ENCODE results near the gene DNAH12. TPM values are rescaled to one million over a fixed set of nuclear protein-coding genes. Genes with fewer than 3 reads are reported as not detected.

DNAH12 gene
- total and polyA plus RNA-seq, 10 of the 15 experiments (the other 5 are each of a cell fraction or from before 2014, with no cell fraction given): under 0.01 to 0.35 (median 0.08) TPM

DNA sequence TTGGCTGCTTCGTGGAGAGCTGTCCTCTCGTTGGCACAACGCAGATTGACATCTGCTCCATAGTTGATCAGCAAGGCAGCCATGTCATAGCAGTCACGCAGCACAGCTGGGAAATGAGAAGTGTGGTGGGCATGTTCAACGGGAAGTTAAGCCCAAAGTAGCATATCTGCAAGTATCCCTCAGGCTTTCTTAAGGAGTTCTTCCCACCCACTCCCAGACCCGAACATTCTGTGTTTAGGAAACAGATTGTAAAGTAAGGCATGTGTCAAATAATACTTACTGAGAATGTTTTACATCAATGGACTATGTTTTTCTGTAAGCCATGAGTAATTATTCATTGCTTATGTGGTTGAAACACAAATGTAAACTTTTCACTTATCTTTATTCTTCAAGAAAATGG, 260.8 kb downstream of the DNAH12 start:
- ChIA-PET RAD21 (ENCODE audit: unreplicated experiment) (no interaction called here), SMC1A (ENCODE audit: uncharacterized antibody, unreplicated experiment) (interaction anchor here (0.9 kb wide), 1 partner anchor 10 kb away, joined by 4 read pairs; no protein-coding TSS in a partner anchor), POLR2A (no interaction called here), CTCF (no interaction called here)
- no peaks in the 10 kb centered on the region for H3K4me1 ChIP-seq (ENCODE audit: control insufficient read depth, insufficient read depth, low read length)
- H3K9me3 ChIP-seq (replicated peaks; ENCODE audit: control insufficient read depth, insufficient read depth, low read length): no peaks in the 10 kb centered on the region; the same call in 2 of the 3 replicates
- H3K27me3 ChIP-seq (replicated peaks in 1 of 2; ENCODE audit: control insufficient read depth in 2 of 2, insufficient read depth in 2 of 2, low read length in 1 of 2): no peaks in the 10 kb centered on the region
- in situ Hi-C loops (cut with MboI) (no loop called here), intact Hi-C loops (cut with micrococcal nuclease; ENCODE audit: unreplicated experiment) (no loop called here)
- no peak overlapping the region for H3K4me2 ChIP-seq (ENCODE audit: control insufficient read depth, insufficient read depth)
- DNase-seq (ENCODE audit: low read depth, low spot score) (no peak), ATAC-seq (no peak), FAIRE-seq (no peak)
- no peak overlapping the region for H3K4me3 ChIP-seq
- TF ChIP-seq ZZZ3 (IDR thresholded peaks at IDR 0.05; ENCODE audit: control insufficient read depth, insufficient read length, low read depth) (no peak), ZNF622 (IDR thresholded peaks at IDR 0.05) (no peak), EZH2 (IDR thresholded peaks at IDR 0.05; ENCODE audit: borderline replicate concordance, control insufficient read depth, low read depth, low read length) (no peak), TBL1XR1 (IDR thresholded peaks at IDR 0.05; ENCODE audit: low read depth, low read length) (no peak), SUZ12 (IDR thresholded peaks at IDR 0.05; ENCODE audit: unreplicated experiment) (no peak), KLF5 (IDR thresholded peaks at IDR 0.05; ENCODE audit: partially characterized antibody) (no peak)
- TF ChIP-seq, protein P1, sequence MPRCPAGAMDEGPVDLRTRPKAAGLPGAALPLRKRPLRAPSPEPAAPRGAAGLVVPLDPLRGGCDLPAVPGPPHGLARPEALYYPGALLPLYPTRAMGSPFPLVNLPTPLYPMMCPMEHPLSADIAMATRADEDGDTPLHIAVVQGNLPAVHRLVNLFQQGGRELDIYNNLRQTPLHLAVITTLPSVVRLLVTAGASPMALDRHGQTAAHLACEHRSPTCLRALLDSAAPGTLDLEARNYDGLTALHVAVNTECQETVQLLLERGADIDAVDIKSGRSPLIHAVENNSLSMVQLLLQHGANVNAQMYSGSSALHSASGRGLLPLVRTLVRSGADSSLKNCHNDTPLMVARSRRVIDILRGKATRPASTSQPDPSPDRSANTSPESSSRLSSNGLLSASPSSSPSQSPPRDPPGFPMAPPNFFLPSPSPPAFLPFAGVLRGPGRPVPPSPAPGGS (IDR thresholded peaks at IDR 0.05; ENCODE audit: borderline replicate concordance, insufficient read depth, low read depth, low read length, poor library complexity, severe bottlenecking): no peak
- TF ChIP-seq, protein P2, sequence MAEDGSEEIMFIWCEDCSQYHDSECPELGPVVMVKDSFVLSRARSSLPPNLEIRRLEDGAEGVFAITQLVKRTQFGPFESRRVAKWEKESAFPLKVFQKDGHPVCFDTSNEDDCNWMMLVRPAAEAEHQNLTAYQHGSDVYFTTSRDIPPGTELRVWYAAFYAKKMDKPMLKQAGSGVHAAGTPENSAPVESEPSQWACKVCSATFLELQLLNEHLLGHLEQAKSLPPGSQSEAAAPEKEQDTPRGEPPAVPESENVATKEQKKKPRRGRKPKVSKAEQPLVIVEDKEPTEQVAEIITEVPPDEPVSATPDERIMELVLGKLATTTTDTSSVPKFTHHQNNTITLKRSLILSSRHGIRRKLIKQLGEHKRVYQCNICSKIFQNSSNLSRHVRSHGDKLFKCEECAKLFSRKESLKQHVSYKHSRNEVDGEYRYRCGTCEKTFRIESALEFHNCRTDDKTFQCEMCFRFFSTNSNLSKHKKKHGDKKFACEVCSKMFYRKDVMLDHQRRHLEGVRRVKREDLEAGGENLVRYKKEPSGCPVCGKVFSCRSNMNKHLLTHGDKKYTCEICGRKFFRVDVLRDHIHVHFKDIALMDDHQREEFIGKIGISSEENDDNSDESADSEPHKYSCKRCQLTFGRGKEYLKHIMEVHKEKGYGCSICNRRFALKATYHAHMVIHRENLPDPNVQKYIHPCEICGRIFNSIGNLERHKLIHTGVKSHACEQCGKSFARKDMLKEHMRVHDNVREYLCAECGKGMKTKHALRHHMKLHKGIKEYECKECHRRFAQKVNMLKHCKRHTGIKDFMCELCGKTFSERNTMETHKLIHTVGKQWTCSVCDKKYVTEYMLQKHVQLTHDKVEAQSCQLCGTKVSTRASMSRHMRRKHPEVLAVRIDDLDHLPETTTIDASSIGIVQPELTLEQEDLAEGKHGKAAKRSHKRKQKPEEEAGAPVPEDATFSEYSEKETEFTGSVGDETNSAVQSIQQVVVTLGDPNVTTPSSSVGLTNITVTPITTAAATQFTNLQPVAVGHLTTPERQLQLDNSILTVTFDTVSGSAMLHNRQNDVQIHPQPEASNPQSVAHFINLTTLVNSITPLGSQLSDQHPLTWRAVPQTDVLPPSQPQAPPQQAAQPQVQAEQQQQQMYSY (CRISPR knock-in tag; IDR thresholded peaks at IDR 0.05): no peak
- no peaks in the 10 kb centered on the region for H3K36me3 ChIP-seq (ENCODE audit: control insufficient read depth in 2 of 2, insufficient read depth in 2 of 2, low read length in 1 of 2)
- WGBS (ENCODE audit: insufficient coverage, insufficient replicate concordance, low lambda C conversion rate, missing lambda C conversion rate): 63% methylated on average over 6 of the region's 6 CpGs
- no peaks in the 10 kb centered on the region for H4K20me1 ChIP-seq (ENCODE audit: control insufficient read depth, insufficient read depth)
- H3K9ac ChIP-seq (ENCODE audit: control insufficient read depth, insufficient read depth, low read length): no peak overlapping the region
- no peak overlapping the region for H2AFZ ChIP-seq (ENCODE audit: control insufficient read depth, low read depth, low read length)
- no TSS peak for BruUV-seq (replicated peaks)
- no peak overlapping the region for H3K27ac ChIP-seq (ENCODE audit: control insufficient read depth, insufficient read depth)
- H3K79me2 ChIP-seq (ENCODE audit: control insufficient read depth, insufficient read depth, low read length): no peaks in the 10 kb centered on the region
